Measurements from ENCODE around the gene TOMM20. TPM values are rescaled to one million over a fixed set of nuclear protein-coding genes. Genes with fewer than 3 reads are reported as not detected.

Gene TOMM20
- total RNA-seq, 2 experiments from 2014 or later: 155 to 159 TPM

- Mint-ChIP-seq H3K27ac (peak overlapping the region; percentile 98), H3K9me3 (no peaks in the 10 kb centered on the region), H3K27me3 (no peaks in the 10 kb centered on the region), H3K4me1 (ENCODE audit: low read depth) (peaks cover 46% of the 10 kb centered on the region), H3K36me3 (ENCODE audit: low read depth) (peaks cover 45% of the 10 kb centered on the region), H3K4me3 (peak overlapping the region; percentile 99)
- TF ChIP-seq, protein P1, sequence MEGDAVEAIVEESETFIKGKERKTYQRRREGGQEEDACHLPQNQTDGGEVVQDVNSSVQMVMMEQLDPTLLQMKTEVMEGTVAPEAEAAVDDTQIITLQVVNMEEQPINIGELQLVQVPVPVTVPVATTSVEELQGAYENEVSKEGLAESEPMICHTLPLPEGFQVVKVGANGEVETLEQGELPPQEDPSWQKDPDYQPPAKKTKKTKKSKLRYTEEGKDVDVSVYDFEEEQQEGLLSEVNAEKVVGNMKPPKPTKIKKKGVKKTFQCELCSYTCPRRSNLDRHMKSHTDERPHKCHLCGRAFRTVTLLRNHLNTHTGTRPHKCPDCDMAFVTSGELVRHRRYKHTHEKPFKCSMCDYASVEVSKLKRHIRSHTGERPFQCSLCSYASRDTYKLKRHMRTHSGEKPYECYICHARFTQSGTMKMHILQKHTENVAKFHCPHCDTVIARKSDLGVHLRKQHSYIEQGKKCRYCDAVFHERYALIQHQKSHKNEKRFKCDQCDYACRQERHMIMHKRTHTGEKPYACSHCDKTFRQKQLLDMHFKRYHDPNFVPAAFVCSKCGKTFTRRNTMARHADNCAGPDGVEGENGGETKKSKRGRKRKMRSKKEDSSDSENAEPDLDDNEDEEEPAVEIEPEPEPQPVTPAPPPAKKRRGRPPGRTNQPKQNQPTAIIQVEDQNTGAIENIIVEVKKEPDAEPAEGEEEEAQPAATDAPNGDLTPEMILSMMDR (IDR thresholded peaks at IDR 0.05): no peak
- ATAC-seq: no peak
- DNase-seq: no peak
- ChIA-PET CTCF (interaction anchor here (1.4 to 2.1 kb wide), 4 partner anchors 12 to 290 kb away, joined by 3 to 9 read pairs (median 6); partner anchors contain the start of gene RBM34), POLR2A (interaction anchor here (0.7 to 4.5 kb wide), 10 partner anchors 8 to 649 kb away, joined by 3 to 15 read pairs (median 4); partner anchors contain the start of gene RBM34)
- intact Hi-C loops (cut with micrococcal nuclease): no loop called here
These were observed 1.4 kb downstream of the TOMM20 start for GRCh38 chr1:235127203-235127602.

- Mint-ChIP-seq H3K36me3 (ENCODE audit: low read depth) (peaks cover 57% of the 10 kb centered on the region), H3K9me3 (no peaks in the 10 kb centered on the region), H3K27me3 (no peaks in the 10 kb centered on the region), H3K4me3 (peak overlapping the region; percentile 48), H3K4me1 (ENCODE audit: low read depth) (peaks cover 45% of the 10 kb centered on the region), H3K27ac (peak overlapping the region; percentile 83)
- ATAC-seq (no peak), DNase-seq (no peak)
- intact Hi-C loops (cut with micrococcal nuclease): no loop called here
- CTCF ChIA-PET: interaction anchor here (1.8 kb wide), 1 partner anchor 20 kb away, joined by 11 read pairs; no protein-coding TSS in a partner anchor
- TF ChIP-seq, protein P1 (IDR thresholded peaks at IDR 0.05): no peak
- POLR2A ChIA-PET: interaction anchor here (0.6 to 1.6 kb wide), 4 partner anchors 11 to 20 kb away, joined by 3 to 5 read pairs (median 3); no protein-coding TSS in a partner anchor
These were observed 4.0 kb downstream of the TOMM20 start for GRCh38 chr1:235124665-235125064.

- Mint-ChIP-seq H3K9me3 (no peaks in the 10 kb centered on the region), H3K4me1 (ENCODE audit: low read depth) (peaks cover 44% of the 10 kb centered on the region), H3K4me3 (peak overlapping the region; percentile 34), H3K27me3 (no peaks in the 10 kb centered on the region), H3K36me3 (ENCODE audit: low read depth) (peaks cover 62% of the 10 kb centered on the region), H3K27ac (peak overlapping the region; percentile 83)
- TF ChIP-seq, protein P1 (IDR thresholded peaks at IDR 0.05): no peak
- intact Hi-C loops (cut with micrococcal nuclease): no loop called here
- ChIA-PET CTCF (interaction anchor here (0.8 to 1.8 kb wide), 2 partner anchors 20 to 31 kb away, joined by 3 to 11 read pairs; no protein-coding TSS in a partner anchor), POLR2A (interaction anchor here (0.6 to 1.1 kb wide), 2 partner anchors 11 to 17 kb away, joined by 3 read pairs; no protein-coding TSS in a partner anchor)
- ATAC-seq (no peak), DNase-seq (no peak)
These were observed 4.5 kb downstream of the TOMM20 start for GRCh38 chr1:235124111-235124510.

GRCh38 chr1:235122348-235122747 is 6.3 kb downstream of the TOMM20 start:
- TF ChIP-seq, protein P1 (IDR thresholded peaks at IDR 0.05): no peak
- intact Hi-C loops (cut with micrococcal nuclease): no loop called here
- ChIA-PET POLR2A (interaction anchor here (0.6 to 2.0 kb wide), 3 partner anchors 11 to 18 kb away, joined by 3 to 10 read pairs (median 6); no protein-coding TSS in a partner anchor), CTCF (interaction anchor here (1.1 to 2.7 kb wide), 8 partner anchors 9 to 294 kb away, joined by 3 to 16 read pairs (median 3); no protein-coding TSS in a partner anchor)
- Mint-ChIP-seq H3K27me3 (no peaks in the 10 kb centered on the region), H3K9me3 (no peaks in the 10 kb centered on the region), H3K36me3 (ENCODE audit: low read depth) (peaks cover 68% of the 10 kb centered on the region), H3K27ac (peak overlapping the region; percentile 34), H3K4me1 (ENCODE audit: low read depth) (peaks cover 43% of the 10 kb centered on the region), H3K4me3 (no peak overlapping the region)
- ATAC-seq (no peak), DNase-seq (no peak)

All from activated CD8-positive, alpha-beta T cell treated with anti-CD3 and anti-CD28 coated beads for 36 hours (primary cell).